Keratinocyte (primary cell): Measurements from ENCODE around the gene IVL. TPM values are rescaled to one million over a fixed set of nuclear protein-coding genes. Genes with fewer than 3 reads are reported as not detected.

Experiments used
- DNase-seq: peaks from one replicate; pipeline ENCODE4 v3.0.0-alpha.2; 2011; ENCODE audit warnings: low read depth, missing footprints, low spot score
- FAIRE-seq: peaks from 2 replicates; lab custom pipeline; 2011; peaks lifted over from hg19 to GRCh38; lab: Jason Lieb, UNC
- H2AFZ ChIP-seq: 2 replicates; pipeline ENCODE4 v1.6.0; 2012; ENCODE audit warnings: low read length, control low read depth, inconsistent platforms; ENCODE audit not compliant: control insufficient read depth
- H3K27ac ChIP-seq: 2 replicates; pipeline ENCODE4 v1.5.1; 2011; ENCODE audit warnings: low read length; ENCODE audit not compliant: control insufficient read depth, insufficient read depth
- H3K27me3 ChIP-seq: 3 replicates; pipeline ENCODE4 v1.6.0; 2011; ENCODE audit warnings: low read length; ENCODE audit not compliant: control insufficient read depth, insufficient read depth; ENCODE audit errors: extremely low read depth
- H3K36me3 ChIP-seq, 2 experiments: 2 replicates in 1 of 2; 3 replicates in 1 of 2; pipeline ENCODE4 v1.5.1; 2011; ENCODE audit warnings: low read length in 2 of 2, mild to moderate bottlenecking in 1 of 2; ENCODE audit not compliant: control insufficient read depth in 2 of 2, insufficient read depth in 2 of 2; ENCODE audit errors: extremely low read depth in 1 of 2
- H3K4me1 ChIP-seq: 3 replicates; pipeline ENCODE4 v1.5.1; 2011; ENCODE audit warnings: low read length; ENCODE audit not compliant: control insufficient read depth, insufficient read depth; ENCODE audit errors: extremely low read depth
- H3K4me2 ChIP-seq: 3 replicates; pipeline ENCODE4 v1.6.0; 2011; ENCODE audit warnings: low read depth, low read length; ENCODE audit not compliant: control insufficient read depth, insufficient read depth; ENCODE audit errors: extremely low read depth
- H3K4me3 ChIP-seq, 3 experiments: fragments of 200-600 bp in 1 of 3; sonication (generic) in 1 of 3; 2 replicates in 2 of 3; 3 replicates in 1 of 3; pipeline ENCODE4 v1.5.1; 2011 to 2016; ENCODE audit warnings: low read length in 3 of 3, mild to moderate bottlenecking in 3 of 3, control low read depth in 2 of 3, inconsistent platforms in 1 of 3, low read depth in 1 of 3, mixed read lengths in 1 of 3, mixed run types in 1 of 3, moderate library complexity in 1 of 3; ENCODE audit not compliant: control insufficient read depth in 2 of 3, insufficient read depth in 2 of 3; ENCODE audit errors: extremely low read depth in 1 of 3
- H3K79me2 ChIP-seq: 2 replicates; pipeline ENCODE4 v1.6.0; 2012; ENCODE audit warnings: low read length; ENCODE audit not compliant: control insufficient read depth, insufficient read depth
- H3K9ac ChIP-seq: 3 replicates; pipeline ENCODE4 v1.6.0; 2011; ENCODE audit warnings: low read length; ENCODE audit not compliant: control insufficient read depth, insufficient read depth; ENCODE audit errors: extremely low read depth
- H3K9me1 ChIP-seq: 3 replicates; pipeline ENCODE4 v1.6.0; 2011; ENCODE audit warnings: low read length; ENCODE audit not compliant: control insufficient read depth, insufficient read depth; ENCODE audit errors: extremely low read depth
- H3K9me3 ChIP-seq: 2 replicates; pipeline ENCODE4 v1.5.1; 2012; ENCODE audit warnings: low read depth, low read length; ENCODE audit not compliant: control insufficient read depth
- H4K20me1 ChIP-seq: 3 replicates; pipeline ENCODE4 v1.6.0; 2011; ENCODE audit warnings: low read length; ENCODE audit not compliant: control insufficient read depth, insufficient read depth; ENCODE audit errors: extremely low read depth
- CTCF ChIP-seq, 3 experiments: IDR thresholded peaks in 1 of 3; conservative IDR thresholded peaks in 1 of 3; optimal IDR thresholded peaks in 1 of 3; 2 replicates in 2 of 3; 3 replicates in 1 of 3; pipeline versions ENCODE3 to v1.5.1; 2011; ENCODE audit warnings: low read length in 3 of 3, mild to moderate bottlenecking in 3 of 3, moderate library complexity in 2 of 3, control low read depth in 1 of 3, inconsistent platforms in 1 of 3; ENCODE audit not compliant: insufficient read depth in 2 of 3; ENCODE audit errors: extremely low read depth in 1 of 3
- EZH2 ChIP-seq: IDR thresholded peaks from one replicate; pipeline ENCODE4 v1.6.1; 2012; ENCODE audit warnings: inconsistent platforms, mild to moderate bottlenecking, low read length, moderate library complexity
- dilution Hi-C: fragments of 300-500 bp; cut with MboI; formaldehyde crosslinking; loops from one replicate; pipeline ENCODE4 v1.7.0; 2020; ENCODE audit warnings: low sequenced_read_pairs; ENCODE audit not compliant: extremely low pct_ligation_motif_present
- polyA plus RNA-seq, 5 experiments: library from polyadenylated mRNA; depleted of rRNA in 3 of 5; stranded (reverse) in 3 of 5; stranded (forward) in 1 of 5; unstranded in 1 of 5; fragments of >200 nt; gene quantifications; 1 replicate in 1 of 5; 2 replicates in 3 of 5; 3 replicates in 1 of 5; pipeline versions ENCODE4 v1.2.1 to v1.2.3, GENCODE V29; 2011 to 2012; ENCODE audit warnings: missing spikeins in 2 of 5, low read depth in 1 of 5, low replicate concordance in 1 of 5

IVL gene
- polyA plus RNA-seq, 1 donor (not counting 4 experiments of a cell fraction or from before 2014, with no cell fraction given): 89.2 TPM

- Histone ChIP-seq H3K4me2 (no peak overlapping the region), H4K20me1 (no peaks in the 10 kb centered on the region), H3K4me1 (peaks cover 39% of the 10 kb centered on the region), H3K9me1 (no peaks in the 10 kb centered on the region), H3K4me3 (no peak overlapping the region), H3K27ac (no peak overlapping the region), H3K36me3 (no peaks in the 10 kb centered on the region), H3K27me3 (no peaks in the 10 kb centered on the region), H3K9me3 (no peaks in the 10 kb centered on the region), H3K79me2 (no peaks in the 10 kb centered on the region), H2AFZ (no peak overlapping the region), H3K9ac (no peak overlapping the region)
- dilution Hi-C loops: no loop called here
- DNase-seq (no peak), FAIRE-seq (peak; percentile 34)
- no peak for TF ChIP-seq CTCF (optimal IDR thresholded peaks at IDR 0.05 in 1 of 3, IDR thresholded peaks at IDR 0.05 in 1 of 3, conservative IDR thresholded peaks at IDR 0.05 in 1 of 3; ENCODE audit: extremely low read depth in 1 of 3, insufficient read depth in 2 of 3, low read length in 3 of 3)
Observed at GRCh38 chr1:152951711-152952110, 43.4 kb downstream of the IVL start.

GRCh38 chr1:152953761-152954160, 45.4 kb downstream of the IVL start:
- Histone ChIP-seq H3K9me3 (no peaks in the 10 kb centered on the region), H2AFZ (peak overlapping the region; percentile 60), H3K9me1 (no peaks in the 10 kb centered on the region), H3K36me3 (no peaks in the 10 kb centered on the region), H3K4me1 (peaks cover 37% of the 10 kb centered on the region), H3K4me3 (peak overlapping the region; percentile 11 to 63 (median 52)), H3K27ac (peak overlapping the region; percentile 89), H4K20me1 (no peaks in the 10 kb centered on the region), H3K27me3 (no peaks in the 10 kb centered on the region), H3K79me2 (no peaks in the 10 kb centered on the region), H3K4me2 (peak overlapping the region; percentile 82), H3K9ac (peak overlapping the region; percentile 65)
- FAIRE-seq (peak; percentile 99), DNase-seq (no peak)
- dilution Hi-C loops: no loop called here
- TF ChIP-seq CTCF (optimal IDR thresholded peaks at IDR 0.05 in 1 of 3, IDR thresholded peaks at IDR 0.05 in 1 of 3, conservative IDR thresholded peaks at IDR 0.05 in 1 of 3; ENCODE audit: extremely low read depth in 1 of 3, insufficient read depth in 2 of 3, low read length in 3 of 3): no peak
- no peak for TF ChIP-seq EZH2
